Globus pallidus (tissue), 1 donor: Measurements from ENCODE around the gene CFAP99.

ENCODE experiments used
- DNase-seq: peaks from one replicate; pipeline ENCODE4 v3.0.0-alpha.2; 2015; ENCODE audit warnings: low spot score

CFAP99 gene

DNA sequence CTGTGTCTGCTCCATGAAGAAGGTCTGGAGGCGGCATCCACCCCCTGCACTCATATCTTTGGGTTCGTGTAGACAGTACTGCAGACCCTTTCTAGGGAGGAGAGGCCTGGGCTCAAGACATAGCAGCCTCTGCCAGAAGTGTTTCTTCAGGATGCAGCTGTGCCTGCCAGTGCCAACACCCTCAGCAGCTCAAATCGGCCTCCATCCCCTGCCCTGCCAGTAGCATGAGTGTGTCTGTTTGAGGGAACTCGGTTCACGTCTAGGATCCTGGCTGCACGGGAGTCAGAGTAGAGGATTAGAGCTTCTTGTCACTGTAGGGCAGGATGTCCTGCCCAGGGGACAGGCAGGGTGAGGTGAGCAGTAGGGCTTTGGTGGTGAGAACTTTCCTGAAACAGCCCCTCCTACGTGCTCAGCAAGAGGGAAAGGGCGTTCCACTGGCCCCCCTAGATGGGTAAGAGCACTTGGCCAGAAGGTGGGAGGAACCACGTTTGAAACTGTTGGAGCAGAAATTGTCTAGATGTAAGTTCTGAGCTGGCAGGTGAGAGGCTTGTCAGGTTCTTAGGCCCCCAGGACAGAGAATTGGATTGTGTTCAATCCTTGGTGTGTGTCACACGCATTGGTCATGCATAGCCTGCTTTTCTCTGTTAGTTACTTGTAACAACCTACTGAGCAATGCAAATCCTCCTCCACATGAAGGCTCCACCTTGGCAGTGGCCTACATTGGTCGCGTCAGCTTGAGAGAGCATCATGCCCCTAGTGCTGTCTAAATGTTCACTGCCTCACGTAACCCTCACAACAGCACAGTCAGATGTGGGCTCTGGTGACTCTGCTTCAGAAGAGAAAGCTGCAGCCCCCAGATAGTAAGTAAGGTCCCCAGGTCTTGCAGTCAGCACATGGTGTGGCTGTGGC lies 91.8 kb downstream of the CFAP99 start:
- no peak for DNase-seq

DNA sequence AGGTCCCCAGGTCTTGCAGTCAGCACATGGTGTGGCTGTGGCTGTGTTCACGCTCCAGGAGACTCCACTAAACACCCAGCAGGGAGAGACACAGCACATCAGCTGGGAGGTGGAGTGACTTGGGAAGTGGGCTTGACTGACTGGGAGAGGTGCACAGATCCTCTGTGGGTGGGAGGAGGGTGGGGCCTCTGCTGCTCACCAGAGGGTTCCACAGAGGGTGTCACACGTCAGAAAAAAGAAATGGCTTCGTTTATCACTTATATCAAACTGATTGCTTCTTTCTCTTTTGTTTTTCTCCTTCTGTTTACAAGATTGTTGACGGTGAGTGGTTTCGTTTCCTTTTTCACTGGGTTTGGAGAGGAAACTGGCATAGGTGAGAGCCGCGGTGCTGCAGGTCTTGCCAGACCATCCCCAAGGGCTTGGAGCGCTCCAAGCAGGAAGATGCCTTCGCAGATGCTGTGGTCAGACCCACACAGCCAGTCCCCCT lies 92.9 kb downstream of the CFAP99 start:
- no peak for DNase-seq
